ENCODE measurements around the gene SCGN.

SCGN gene

GRCh38 chr6:25640891-25641290, 11.1 kb upstream of the SCGN start:
- no peak for DNase-seq (ENCODE audit: low spot score)

- DNase-seq (ENCODE audit: low spot score), result no peak
Observed at GRCh38 chr6:25641377-25641776, 10.6 kb upstream of the SCGN start.

GRCh38 chr6:25641940-25642666, 9.9 kb upstream of the SCGN start:
- no peak for DNase-seq (ENCODE audit: low spot score)

- no peak for DNase-seq (ENCODE audit: low spot score)
Observed at GRCh38 chr6:25642667-25643328, 9.2 kb upstream of the SCGN start.

GRCh38 chr6:25645916-25646315, 6.1 kb upstream of the SCGN start:
- no peak for DNase-seq (ENCODE audit: low spot score)

- no peak for DNase-seq (ENCODE audit: low spot score)
Observed at GRCh38 chr6:25649611-25650010, 2.4 kb upstream of the SCGN start.

GRCh38 chr6:25655723-25656122, 3.7 kb downstream of the SCGN start:
- DNase-seq (ENCODE audit: low spot score), result no peak

- no peak for DNase-seq (ENCODE audit: low spot score)
Observed at GRCh38 chr6:25659633-25660368, 7.8 kb downstream of the SCGN start.

GRCh38 chr6:25660512-25660911, 8.5 kb downstream of the SCGN start:
- no peak for DNase-seq (ENCODE audit: low spot score)

- no peak for DNase-seq (ENCODE audit: low spot score)
Observed at GRCh38 chr6:25661129-25661779, 9.2 kb downstream of the SCGN start.

- no peak for DNase-seq (ENCODE audit: low spot score)
Observed at GRCh38 chr6:25665455-25665854, 13.4 kb downstream of the SCGN start.

- no peak for DNase-seq (ENCODE audit: low spot score)
Observed at GRCh38 chr6:25669413-25669812, 17.4 kb downstream of the SCGN start.

- DNase-seq (ENCODE audit: low spot score), result no peak
Observed at GRCh38 chr6:25670208-25670607, 18.2 kb downstream of the SCGN start.

- peak; percentile 9 for DNase-seq (ENCODE audit: low spot score)
Observed at GRCh38 chr6:25670793-25671513, 18.9 kb downstream of the SCGN start.

GRCh38 chr6:25671652-25672051, 19.6 kb downstream of the SCGN start:
- DNase-seq (ENCODE audit: low spot score), result no peak

GRCh38 chr6:25675167-25675566, 23.2 kb downstream of the SCGN start:
- DNase-seq (ENCODE audit: low spot score), result no peak

GRCh38 chr6:25676775-25677174, 24.8 kb downstream of the SCGN start:
- no peak for DNase-seq (ENCODE audit: low spot score)

- no peak for DNase-seq (ENCODE audit: low spot score)
Observed at GRCh38 chr6:25681848-25682247, 29.8 kb downstream of the SCGN start.

- DNase-seq (ENCODE audit: low spot score), result no peak
Observed at GRCh38 chr6:25682324-25682723, 30.3 kb downstream of the SCGN start.

- DNase-seq (ENCODE audit: low spot score), result no peak
Observed at GRCh38 chr6:25684565-25684964, 32.5 kb downstream of the SCGN start.

GRCh38 chr6:25685251-25685650, 33.2 kb downstream of the SCGN start:
- DNase-seq (ENCODE audit: low spot score), result no peak

- DNase-seq (ENCODE audit: low spot score), result no peak
Observed at GRCh38 chr6:25685896-25686295, 33.9 kb downstream of the SCGN start.
